PFSK-1 (cell line): ENCODE measurements around the gene NEDD4L.

ENCODE experiments used
- FOXP2 ChIP-seq: optimal IDR thresholded peaks from 2 replicates; pipeline ENCODE3; 2011; ENCODE audit warnings: borderline replicate concordance, control low read depth, inconsistent platforms; ENCODE audit not compliant: insufficient read depth; ENCODE audit errors: extremely low read length, extremely low read depth
- POLR2AphosphoS5 ChIP-seq: IDR thresholded peaks from 2 replicates; pipeline ENCODE4 v1.6.1; 2012; ENCODE audit warnings: low read depth, mild to moderate bottlenecking, control low read depth, low read length, moderate library complexity
- REST ChIP-seq, 2 experiments: IDR thresholded peaks; 2 replicates each; pipeline versions ENCODE4 v1.6.1 to v1.8.0; 2011 to 2012; ENCODE audit warnings: low read depth in 2 of 2, low read length in 2 of 2, control low read depth in 1 of 2, inconsistent platforms in 1 of 2, mild to moderate bottlenecking in 1 of 2, moderate library complexity in 1 of 2; ENCODE audit not compliant: insufficient read depth in 1 of 2
- SIN3A ChIP-seq: IDR thresholded peaks from 2 replicates; pipeline ENCODE4 v1.6.1; 2012; ENCODE audit warnings: mild to moderate bottlenecking, low read length, moderate library complexity, borderline replicate concordance; ENCODE audit not compliant: insufficient read depth
- TAF1 ChIP-seq: IDR thresholded peaks from 2 replicates; pipeline ENCODE4 v1.6.1; 2012; ENCODE audit warnings: low read length, control low read depth, borderline replicate concordance; ENCODE audit not compliant: insufficient read depth

The NEDD4L gene

GRCh38 chr18:58061349-58061748, 17.3 kb downstream of the NEDD4L start:
- TF ChIP-seq POLR2AphosphoS5 (no peak), SIN3A (no peak)

GRCh38 chr18:58064406-58064998, 20.5 kb downstream of the NEDD4L start:
- TF ChIP-seq POLR2AphosphoS5 (no peak), TAF1 (no peak), SIN3A (no peak)

GRCh38 chr18:58065956-58066355, 21.9 kb downstream of the NEDD4L start:
- TF ChIP-seq TAF1 (no peak), SIN3A (no peak), POLR2AphosphoS5 (no peak), REST (IDR thresholded peaks at IDR 0.05; ENCODE audit: insufficient read depth in 1 of 2, low read depth in 2 of 2, low read length in 2 of 2) (no peak), FOXP2 (no peak)

GRCh38 chr18:58067601-58068000, 23.6 kb downstream of the NEDD4L start:
- TF ChIP-seq REST (IDR thresholded peaks at IDR 0.05; ENCODE audit: insufficient read depth in 1 of 2, low read depth in 2 of 2, low read length in 2 of 2) (no peak), TAF1 (no peak), SIN3A (no peak), FOXP2 (no peak), POLR2AphosphoS5 (no peak)

- TF ChIP-seq POLR2AphosphoS5, result no peak
- TF ChIP-seq TAF1, result no peak
- no peak for TF ChIP-seq FOXP2
- TF ChIP-seq REST (IDR thresholded peaks at IDR 0.05; ENCODE audit: insufficient read depth in 1 of 2, low read depth in 2 of 2, low read length in 2 of 2), result no peak
- no peak for TF ChIP-seq SIN3A
These were observed 25.1 kb downstream of the NEDD4L start for GRCh38 chr18:58069099-58069498.

- TF ChIP-seq TAF1 (no peak), FOXP2 (no peak), POLR2AphosphoS5 (no peak)
These were observed 25.8 kb downstream of the NEDD4L start for GRCh38 chr18:58069721-58070292.

- no peak for TF ChIP-seq REST (IDR thresholded peaks at IDR 0.05; ENCODE audit: insufficient read depth in 1 of 2, low read depth in 2 of 2, low read length in 2 of 2)
- TF ChIP-seq TAF1, result no peak
- TF ChIP-seq FOXP2, result no peak
- TF ChIP-seq SIN3A, result no peak
- no peak for TF ChIP-seq POLR2AphosphoS5
These were observed 32.0 kb downstream of the NEDD4L start for GRCh38 chr18:58076052-58076451.
